ENCODE results near the gene C1R.
"Not testable (repeated sequence)": the region's sequence is repeated elsewhere in the genome, so short reads cannot be mapped to it uniquely, and the experiment has no call there.

The C1R gene

GRCh38 chr12:7068240-7068993, 23.8 kb downstream of the C1R start:
- no peak for DNase-seq (ENCODE audit: low read depth, low spot score)

DNA sequence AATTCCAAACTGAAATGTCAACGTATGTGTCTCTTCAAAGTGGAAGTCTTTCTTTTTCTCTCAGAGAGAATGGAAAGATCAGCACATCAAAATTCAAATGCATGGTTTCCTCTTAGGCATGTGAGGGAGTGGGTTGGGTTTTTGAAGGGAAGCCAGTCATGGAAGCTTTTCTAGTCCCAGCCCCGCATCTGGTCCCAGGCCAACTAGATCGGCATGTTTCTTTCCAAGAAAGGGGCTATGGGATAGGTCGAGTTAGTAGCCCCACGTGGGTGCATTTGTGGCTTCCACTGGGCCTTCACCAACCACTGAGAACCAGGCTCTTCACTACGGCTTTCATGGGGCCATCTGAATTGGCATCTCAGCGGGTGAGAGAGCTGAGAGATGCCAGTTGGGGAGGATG, 25.1 kb downstream of the C1R start:
- no peak for DNase-seq (ENCODE audit: low read depth, low spot score)

- no peak for DNase-seq (ENCODE audit: low read depth, low spot score)
Measured at GRCh38 chr12:7066596-7066995, 25.6 kb downstream of the C1R start.

DNA sequence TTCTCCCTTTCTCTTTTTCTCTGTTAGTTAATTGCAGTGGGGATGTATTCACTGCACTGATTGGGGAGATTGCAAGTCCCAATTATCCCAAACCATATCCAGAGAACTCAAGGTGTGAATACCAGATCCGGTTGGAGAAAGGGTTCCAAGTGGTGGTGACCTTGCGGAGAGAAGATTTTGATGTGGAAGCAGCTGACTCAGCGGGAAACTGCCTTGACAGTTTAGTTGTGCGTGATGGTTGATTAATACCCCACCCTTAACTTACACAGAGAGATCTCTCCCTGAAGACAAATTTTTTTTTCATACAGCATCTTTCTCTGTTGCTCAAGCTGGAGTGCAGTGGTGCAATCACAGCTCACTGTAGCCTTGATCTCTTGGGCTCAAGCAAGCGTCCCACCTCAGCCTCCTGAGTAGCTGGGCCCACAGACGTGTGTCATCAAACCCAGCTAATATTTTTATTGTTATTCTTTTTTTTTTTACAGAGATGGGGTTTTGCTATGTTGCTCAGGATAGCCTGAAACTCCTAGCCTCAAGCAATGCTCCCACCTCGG, 27.1 kb downstream of the C1R start:
- DNase-seq (ENCODE audit: low read depth, low spot score), result no peak

- DNase-seq (ENCODE audit: low read depth, low spot score), result no peak
Measured at GRCh38 chr12:7064516-7064915, 27.7 kb downstream of the C1R start.

GRCh38 chr12:7061596-7061995, 30.6 kb downstream of the C1R start:
- DNase-seq (ENCODE audit: low read depth, low spot score), result no peak

GRCh38 chr12:7061138-7061537, 31.1 kb downstream of the C1R start:
- DNase-seq (ENCODE audit: low read depth, low spot score), result no peak

DNA sequence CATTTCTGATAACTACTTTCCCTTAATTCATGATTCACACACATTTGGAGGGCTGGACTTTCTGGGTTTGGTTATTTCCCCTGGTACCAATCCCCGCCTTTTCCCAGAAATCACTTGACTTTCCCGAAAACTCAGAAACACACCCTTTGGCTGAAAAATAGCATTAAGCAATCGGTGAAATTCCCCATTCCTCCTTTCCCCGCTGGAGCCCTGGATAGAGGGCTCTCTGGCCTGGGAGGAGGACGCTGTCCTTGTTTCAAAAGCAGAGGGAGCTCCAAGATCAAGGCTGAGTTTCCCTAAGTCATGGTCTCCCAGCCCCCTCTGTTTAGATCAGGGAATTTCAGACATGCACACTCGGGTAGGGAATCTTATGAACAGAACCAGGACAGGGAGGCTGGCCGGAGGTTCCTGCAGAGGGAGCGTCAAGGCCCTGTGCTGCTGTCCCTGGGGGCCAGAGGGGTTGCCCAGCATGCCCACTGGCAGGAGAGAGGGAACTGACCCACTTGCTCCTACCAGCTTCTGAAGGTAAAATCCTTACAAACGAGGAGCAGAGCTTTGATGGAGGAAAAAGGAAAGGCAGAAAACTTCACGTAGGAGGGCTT, 31.8 kb downstream of the C1R start, which contains the start of gene C1S:
C1S (plus strand) TSS at position 366 of the 602 bp plus-strand sequence. CDS start 1,195 bp downstream, outside the sequence.
- DNase-seq (ENCODE audit: low read depth, low spot score), result no peak

DNA sequence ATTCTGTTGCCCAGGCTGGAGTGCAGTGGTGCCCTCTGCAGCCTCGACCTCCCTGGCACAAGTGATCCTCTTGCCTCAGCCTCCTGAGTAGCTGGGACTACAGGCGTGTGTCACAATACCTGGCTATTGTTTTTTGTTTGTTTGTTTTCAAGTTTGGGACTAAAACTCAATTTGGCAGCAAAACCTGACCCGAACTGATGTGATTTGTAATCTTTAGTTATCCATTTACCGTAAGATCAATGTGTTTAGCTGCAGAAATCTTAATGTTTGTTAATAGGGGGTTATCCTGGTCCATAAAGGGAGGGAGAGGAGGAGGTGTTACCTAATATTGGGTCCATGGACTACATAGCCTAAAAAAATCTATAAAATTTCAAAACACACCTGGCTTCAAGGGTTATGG, 32.5 kb downstream of the C1R start:
- DNase-seq (ENCODE audit: low read depth, low spot score), result no peak

DNA sequence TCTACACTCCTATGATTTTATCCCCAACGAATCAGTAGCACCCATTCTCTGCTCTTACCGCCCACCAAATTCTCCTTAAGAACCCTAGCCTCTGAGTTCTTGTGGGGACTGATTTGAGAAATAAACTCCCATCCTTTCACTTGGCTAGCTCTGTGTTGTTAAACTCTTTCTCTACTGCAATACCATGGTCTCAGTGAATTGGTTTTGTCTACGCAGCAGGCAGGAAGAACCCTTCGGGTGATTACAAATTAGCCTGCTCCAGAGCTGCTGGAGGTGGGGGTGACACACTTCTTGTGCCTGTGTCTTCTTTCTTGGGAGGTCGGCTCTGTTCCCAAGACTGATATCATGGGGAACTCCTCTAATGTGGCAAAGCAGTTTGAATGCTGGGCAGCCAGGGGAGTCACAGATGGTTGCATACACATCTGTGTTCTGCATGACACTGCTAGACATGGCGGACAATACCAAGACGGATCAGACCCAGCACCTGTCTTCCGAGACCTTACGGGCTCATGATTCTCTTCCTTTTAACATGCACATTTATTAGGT, 33.3 kb downstream of the C1R start:
- DNase-seq (ENCODE audit: low read depth, low spot score), result no peak

- no peak for DNase-seq (ENCODE audit: low read depth, low spot score)
Measured at GRCh38 chr12:7058163-7058845, 33.9 kb downstream of the C1R start.

DNA sequence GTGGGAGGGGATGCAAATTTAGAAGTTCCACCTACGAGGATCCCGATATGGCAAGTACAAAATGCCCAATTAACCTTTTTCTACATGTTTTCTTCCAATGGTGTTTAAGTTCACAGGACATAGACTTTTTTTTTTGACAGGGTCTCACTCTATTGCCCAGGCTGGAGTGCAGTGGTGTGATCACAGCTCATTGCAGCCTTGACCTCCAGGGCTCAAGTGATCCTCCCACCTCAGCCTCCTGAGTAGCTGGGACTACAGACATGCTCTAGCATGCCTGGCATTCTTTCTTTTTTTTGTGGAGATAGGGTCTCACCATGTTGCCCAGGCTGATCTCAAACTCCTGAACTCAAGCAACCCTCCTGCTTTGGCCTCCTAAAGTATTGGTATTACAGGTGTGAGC, 36.5 kb downstream of the C1R start:
- not testable (repeated sequence) for DNase-seq (ENCODE audit: low read depth, low spot score)

- DNase-seq (ENCODE audit: low read depth, low spot score), result no peak
Measured at GRCh38 chr12:7054925-7055324, 37.3 kb downstream of the C1R start.

DNA sequence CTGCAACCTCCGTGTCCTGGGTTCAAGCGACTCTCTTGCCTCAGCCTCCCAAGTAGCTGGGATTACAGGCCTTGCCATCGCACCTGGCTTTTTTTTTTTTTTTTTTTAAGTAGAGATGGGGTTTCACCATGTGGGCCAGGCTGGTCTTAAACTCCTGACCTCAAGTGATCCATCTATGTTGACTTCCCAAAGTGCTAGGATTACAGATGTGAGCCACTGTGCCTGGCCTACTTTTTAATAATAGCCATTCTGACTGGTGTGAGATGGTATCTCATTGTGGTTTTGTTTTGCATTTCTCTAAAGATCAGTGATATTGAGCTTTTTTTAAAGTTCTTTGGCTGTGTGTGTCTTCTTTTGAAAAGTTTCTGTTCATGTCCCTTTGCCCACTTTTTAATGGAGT, 42.3 kb downstream of the C1R start:
- not testable (repeated sequence) for DNase-seq (ENCODE audit: low read depth, low spot score)

DNA sequence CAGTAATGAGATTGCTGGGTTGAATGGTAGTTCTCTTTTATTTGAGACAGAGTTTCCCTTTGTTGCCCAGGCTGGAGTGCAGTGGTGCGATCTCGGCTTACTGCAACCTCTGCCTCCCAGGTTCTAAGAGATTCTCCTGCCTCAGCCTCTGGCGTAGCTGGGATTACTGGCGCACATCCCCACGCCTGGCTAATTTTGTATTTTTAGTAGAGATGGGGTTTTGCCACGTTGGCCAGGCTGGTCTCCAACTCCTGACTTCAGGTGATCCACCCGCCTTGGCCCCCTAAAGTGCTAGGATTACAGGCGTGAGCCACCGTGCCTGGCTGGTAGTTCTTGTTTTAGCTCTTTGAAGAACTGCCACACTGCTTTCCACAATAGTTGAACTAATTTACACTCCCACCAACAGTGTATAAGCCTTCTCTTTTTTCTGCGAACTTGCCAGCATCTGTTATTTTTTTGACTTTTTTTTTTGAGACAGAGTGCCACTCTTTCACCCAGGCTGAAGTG, 42.7 kb downstream of the C1R start:
- not testable (repeated sequence) for DNase-seq (ENCODE audit: low read depth, low spot score)

GRCh38 chr12:7047306-7047705, 44.9 kb downstream of the C1R start:
- no peak for DNase-seq (ENCODE audit: low read depth, low spot score)

- no peak for DNase-seq (ENCODE audit: low read depth, low spot score)
Measured at GRCh38 chr12:7046383-7047105, 45.7 kb downstream of the C1R start.

DNA sequence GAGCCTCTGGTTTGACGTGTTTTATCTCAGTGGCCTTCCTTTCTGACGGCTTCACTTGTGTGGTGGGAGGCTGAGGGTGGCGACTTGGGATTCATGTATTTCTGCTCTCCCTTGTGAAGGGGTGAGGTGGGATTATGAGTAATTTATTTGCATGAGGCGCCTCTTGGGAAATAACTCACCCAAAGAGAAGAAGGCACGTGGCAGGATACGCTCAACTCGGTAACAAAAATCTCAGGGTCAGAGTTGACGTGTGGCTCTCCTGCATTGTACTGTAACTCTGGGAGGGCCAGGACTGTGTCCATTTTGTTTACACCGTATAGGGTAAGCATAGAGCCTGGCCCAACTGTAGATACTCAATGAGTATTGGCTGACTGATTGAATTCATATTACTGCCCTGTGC, 46.3 kb downstream of the C1R start:
- DNase-seq (ENCODE audit: low read depth, low spot score), result no peak

DNA sequence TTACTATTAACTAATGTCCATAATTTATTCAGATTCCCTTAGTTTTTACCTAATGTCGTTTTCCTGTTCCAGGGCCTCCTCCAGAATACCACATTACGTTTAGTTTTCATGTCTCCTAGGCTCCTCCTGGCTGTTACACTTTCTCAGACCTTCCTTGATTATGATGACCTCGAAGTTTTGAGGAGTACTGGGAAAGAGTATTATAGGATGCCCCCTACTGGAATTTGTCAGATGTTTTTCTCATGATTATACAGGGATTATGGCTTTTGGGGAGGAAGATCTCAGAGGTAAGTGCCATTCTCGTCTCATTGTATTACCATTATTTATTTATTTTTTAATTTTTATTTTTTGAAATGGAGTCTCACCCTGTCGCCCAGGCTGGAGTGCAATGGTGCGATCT, 49.4 kb downstream of the C1R start:
- no peak for DNase-seq (ENCODE audit: low read depth, low spot score)

GRCh38 chr12:7039403-7039802, 52.8 kb downstream of the C1R start:
- no peak for DNase-seq (ENCODE audit: low read depth, low spot score)

GRCh38 chr12:7038591-7038990, 53.7 kb downstream of the C1R start:
- no peak for DNase-seq (ENCODE audit: low read depth, low spot score)

All from activated naive CD8-positive, alpha-beta T cell treated with anti-CD3 and anti-CD28 coated beads, Interleukin-2, amount 50 U/mL, for 16 hours (primary cell).